ENCODE data around the gene APEH.

DNA sequence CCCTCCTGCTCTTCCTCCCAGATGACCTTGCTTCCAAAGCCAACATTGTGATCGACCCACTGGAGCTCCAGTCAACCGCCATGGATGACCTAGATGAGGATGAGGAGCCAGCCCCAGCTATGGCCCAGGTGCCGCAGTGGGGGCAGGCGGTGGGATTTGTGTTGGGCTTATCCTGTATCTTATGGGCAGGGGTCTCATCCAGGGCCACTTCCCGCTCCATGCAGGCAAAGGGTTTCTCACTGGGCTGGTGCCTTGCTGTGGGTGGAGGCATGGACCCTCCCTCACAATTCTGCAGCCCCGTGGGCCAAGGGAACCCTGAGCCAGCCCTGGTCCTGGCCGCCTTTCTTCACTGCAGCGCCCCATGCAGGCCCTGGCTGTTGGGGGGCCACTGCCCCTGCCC, 30.5 kb downstream of the APEH start:
- TF ChIP-seq, protein P1, sequence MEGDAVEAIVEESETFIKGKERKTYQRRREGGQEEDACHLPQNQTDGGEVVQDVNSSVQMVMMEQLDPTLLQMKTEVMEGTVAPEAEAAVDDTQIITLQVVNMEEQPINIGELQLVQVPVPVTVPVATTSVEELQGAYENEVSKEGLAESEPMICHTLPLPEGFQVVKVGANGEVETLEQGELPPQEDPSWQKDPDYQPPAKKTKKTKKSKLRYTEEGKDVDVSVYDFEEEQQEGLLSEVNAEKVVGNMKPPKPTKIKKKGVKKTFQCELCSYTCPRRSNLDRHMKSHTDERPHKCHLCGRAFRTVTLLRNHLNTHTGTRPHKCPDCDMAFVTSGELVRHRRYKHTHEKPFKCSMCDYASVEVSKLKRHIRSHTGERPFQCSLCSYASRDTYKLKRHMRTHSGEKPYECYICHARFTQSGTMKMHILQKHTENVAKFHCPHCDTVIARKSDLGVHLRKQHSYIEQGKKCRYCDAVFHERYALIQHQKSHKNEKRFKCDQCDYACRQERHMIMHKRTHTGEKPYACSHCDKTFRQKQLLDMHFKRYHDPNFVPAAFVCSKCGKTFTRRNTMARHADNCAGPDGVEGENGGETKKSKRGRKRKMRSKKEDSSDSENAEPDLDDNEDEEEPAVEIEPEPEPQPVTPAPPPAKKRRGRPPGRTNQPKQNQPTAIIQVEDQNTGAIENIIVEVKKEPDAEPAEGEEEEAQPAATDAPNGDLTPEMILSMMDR (IDR thresholded peaks at IDR 0.05) = no peak
- no peak for TF ChIP-seq POLR2A (IDR thresholded peaks at IDR 0.05)

All from esophagus squamous epithelium (tissue), 4 donors.